Motor neuron (in vitro differentiated cells): ENCODE results near the gene HPDL. TPM values are rescaled to one million over a fixed set of nuclear protein-coding genes. Genes with fewer than 3 reads are reported as not detected.
"Not testable (repeated sequence)": the region's sequence is repeated elsewhere in the genome, so short reads cannot be mapped to it uniquely, and the experiment has no call there.

ENCODE experiments used
- ATAC-seq, 8 experiments: fragments of 200-7000 bp; cut with Tn5 transposase; replicated peaks in 6 of 8; 2 replicates each; pipeline ENCODE4 v1.8.0; 2021; ENCODE audit warnings: mild to moderate bottlenecking in 8 of 8, moderate library complexity in 8 of 8
- H3K27ac ChIP-seq, 2 donors: fragments of 250-450 bp; sonication (Bioruptor Pico); 2 replicates each; pipeline ENCODE4 v1.9.0; 2021; ENCODE audit warnings: antibody characterized with exemption in 2 of 2, mild to moderate bottlenecking in 2 of 2, moderate library complexity in 1 of 2
- H3K4me1 ChIP-seq, 2 donors: fragments of 250-450 bp; sonication (Bioruptor Pico); replicated peaks in 1 of 2; 2 replicates each; pipeline ENCODE4 v1.6.1; 2021; ENCODE audit warnings: antibody characterized with exemption in 2 of 2, mild to moderate bottlenecking in 2 of 2, moderate library complexity in 1 of 2
- H3K4me3 ChIP-seq, 5 donors: fragments of 250-450 bp; sonication (Bioruptor Pico); 2 replicates each; pipeline ENCODE4 v1.9.0; 2021; ENCODE audit warnings: antibody characterized with exemption in 5 of 5, mild to moderate bottlenecking in 5 of 5, moderate library complexity in 4 of 5
- WGBS, 10 experiments: fragments of 450-650 bp; shearing (Covaris generic); methylation state at CpG; one replicate each; pipeline ENCODE4 v1.0.0; 2022; 5-methylcytosine and 5-hydroxymethylcytosine counted together
- in situ Hi-C, 9 experiments: fragments of 400-800 bp; cut with MboI; loops; one replicate each; pipeline ENCODE4 v1.15.0; 2021; ENCODE audit warnings: low sequenced_read_pairs in 9 of 9, low pct_unique_long_range_greater_than_20kb in 2 of 9; ENCODE audit not compliant: unreplicated experiment in 9 of 9
- total RNA-seq, 8 experiments: library from RNA; unstranded; fragments of 300-600 nt; gene quantifications; 2 replicates each; pipeline versions ENCODE4 v1.2.3 to v1.2.4, GENCODE V29; 2022

HPDL gene
- 10 to 100 TPM in 4 of 8 experiments, 1 to 10 TPM in 3, under 1 TPM in 1; 0.64 to 35.9 (median 9.5) TPM for total RNA-seq

GRCh38 chr1:45326627-45327623, at the start of gene HPDL:
Gene HPDL, plus strand, starts transcription at chr1:45326895. Its CDS starts 254 bp downstream, at chr1:45327149.
- peaks cover 25 to 37% of the 10 kb centered on the region in 2 donors for H3K4me1 ChIP-seq
- peak within 1 kb of the TSS; percentile 16 to 42 (median 33) for H3K4me3 ChIP-seq
- peak within 1 kb of the TSS in 1 of 2 donors; percentile 15 for H3K27ac ChIP-seq
- in situ Hi-C loops, result no loop called here
- WGBS, 10 experiments, result 0 to 58% (median 10%) methylated on average over 3 to 29 of the region's 96 CpGs; no CpG with 5 or more reads in 6 of the 10 experiments
- ATAC-seq, result peak; percentile 46 to 94 (median 92)

- no peak overlapping the region for H3K27ac ChIP-seq
- ATAC-seq, result no peak
- WGBS, 10 experiments, result 5 to 95% (median 66%) methylated on average over 1 to 3 of the region's 3 CpGs
Measured at GRCh38 chr1:45282351-45282750, 44.3 kb upstream of the HPDL start.

GRCh38 chr1:45284858-45285257, 41.8 kb upstream of the HPDL start:
- not testable (repeated sequence) for H3K4me1 ChIP-seq, H3K4me3 ChIP-seq, H3K27ac ChIP-seq, ATAC-seq
- in situ Hi-C loops, result loop anchor here in 1 of 9 experiments (25.0 kb wide), 1 partner anchor 273 kb away; the partner anchor contains the start of genes HECTD3 and UROD
- whole genome bisulfite sequencing, 10 experiments, result 76 to 93% (median 83%) methylated on average over 2 to 8 of the region's 9 CpGs; no CpG with 5 or more reads in 7 of the 10 experiments

More at GRCh38 chr1:45282351-45282750, 44.3 kb upstream of the HPDL start:
- H3K4me3 ChIP-seq, result no peak overlapping the region
- no peaks in the 10 kb centered on the region for H3K4me1 ChIP-seq
- in situ Hi-C loops, result loop anchor here in 1 of 9 experiments (25.0 kb wide), 1 partner anchor 270 kb away; the partner anchor contains the start of genes HECTD3 and UROD

GRCh38 chr1:45286521-45286920, 40.2 kb upstream of the HPDL start:
- H3K27ac ChIP-seq, ATAC-seq, H3K4me3 ChIP-seq, H3K4me1 ChIP-seq: not testable (repeated sequence)
- no CpG with 5 or more reads among the region's 3 CpGs for WGBS, 10 experiments
- in situ Hi-C loops, result loop anchor here in 1 of 9 experiments (25.0 kb wide), 1 partner anchor 274 kb away; the partner anchor contains the start of genes HECTD3 and UROD

GRCh38 chr1:45291002-45291401, 35.7 kb upstream of the HPDL start:
- H3K4me3 ChIP-seq, H3K4me1 ChIP-seq, ATAC-seq, H3K27ac ChIP-seq: not testable (repeated sequence)
- WGBS, 10 experiments, result 66 to 100% (median 88%) methylated on average over 1 to 6 of the region's 6 CpGs; no CpG with 5 or more reads in 3 of the 10 experiments
- in situ Hi-C loops, result loop anchor here in 3 of 9 experiments (10.0 to 25.0 kb wide), 2 partner anchors 266 to 279 kb away; partner anchors contain the start of genes HECTD3 (in 1 of the 3) and UROD (in 1 of the 3)

- Histone ChIP-seq H3K27ac (no peak overlapping the region), H3K4me3 (no peak overlapping the region), H3K4me1 (no peaks in the 10 kb centered on the region)
- ATAC-seq, result no peak
- WGBS, 10 experiments, result 0 to 100% (median 70%) methylated on average over 1 to 2 of the region's 2 CpGs; no CpG with 5 or more reads in 4 of the 10 experiments
- in situ Hi-C loops, result loop anchor here in 3 of 9 experiments (10.0 to 25.0 kb wide), 2 partner anchors 267 to 279 kb away; partner anchors contain the start of genes HECTD3 (in 1 of the 3) and UROD (in 1 of the 3)
Measured at GRCh38 chr1:45291716-45292115, 35.0 kb upstream of the HPDL start.

GRCh38 chr1:45297666-45298356, 28.9 kb upstream of the HPDL start:
- in situ Hi-C loops, result loop anchor here in 4 of 9 experiments (5.0 to 25.0 kb wide), 3 partner anchors 273 to 286 kb away; partner anchors contain the start of genes HECTD3 (in 2 of the 4) and UROD (in 2 of the 4)
- WGBS, 10 experiments, result 13 to 62% (median 36%) methylated on average over 1 to 8 of the region's 8 CpGs
- ATAC-seq, result peak in 6 of 8 experiments; percentile 24 to 87 (median 72)
- Histone ChIP-seq H3K4me3 (no peak overlapping the region), H3K4me1 (peaks cover 14 to 26% of the 10 kb centered on the region in 2 donors), H3K27ac (peak overlapping the region; percentile 28 to 60)

GRCh38 chr1:45299296-45299695, 27.4 kb upstream of the HPDL start:
- peaks cover 15 to 27% of the 10 kb centered on the region in 2 donors for H3K4me1 ChIP-seq
- no peak overlapping the region for H3K27ac ChIP-seq
- no peak overlapping the region for H3K4me3 ChIP-seq
- no peak for ATAC-seq
- in situ Hi-C loops, result loop anchor here in 4 of 9 experiments (5.0 to 25.0 kb wide), 3 partner anchors 274 to 287 kb away; partner anchors contain the start of genes HECTD3 (in 2 of the 4) and UROD (in 2 of the 4)
- 43 to 80% (median 80%) methylated on average over 1 of the region's 1 CpG; no CpG with 5 or more reads in 7 of the 10 experiments for WGBS, 10 experiments

GRCh38 chr1:45299981-45300668, 26.6 kb upstream of the HPDL start:
- H3K27ac ChIP-seq, result no peak overlapping the region
- ATAC-seq, result peak; percentile 1 to 22 (median 12)
- peaks cover 21 to 34% of the 10 kb centered on the region in 2 donors for H3K4me1 ChIP-seq
- in situ Hi-C loops, result loop anchor here in 8 of 9 experiments (5.0 to 25.0 kb wide), 6 partner anchors 275 to 563 kb away; partner anchors contain the start of genes HECTD3 (in 6 of the 8), UROD (in 6 of the 8), KIF2C (in 1 of the 8) and PTCH2 (in 1 of the 8)
- WGBS, 10 experiments, result 0 to 32% (median 10%) methylated on average over 1 to 4 of the region's 4 CpGs; no CpG with 5 or more reads in 1 of the 10 experiments
- no peak overlapping the region for H3K4me3 ChIP-seq

- H3K27ac ChIP-seq, result no peak overlapping the region
- no peak overlapping the region for H3K4me3 ChIP-seq
- 20 to 100% (median 52%) methylated on average over 1 to 2 of the region's 2 CpGs for WGBS, 10 experiments
- peaks cover 21 to 34% of the 10 kb centered on the region in 2 donors for H3K4me1 ChIP-seq
- in situ Hi-C loops, result loop anchor here in 4 of 9 experiments (5.0 to 25.0 kb wide), 5 partner anchors 286 to 563 kb away; partner anchors contain the start of genes HECTD3 (in 4 of the 4), UROD (in 4 of the 4), KIF2C (in 1 of the 4) and PTCH2 (in 1 of the 4)
- no peak for ATAC-seq
Measured at GRCh38 chr1:45300669-45300997, 26.1 kb upstream of the HPDL start.

- H3K4me1 ChIP-seq, result peaks cover 17 to 33% of the 10 kb centered on the region in 2 donors
- WGBS, 10 experiments, result 77 to 100% (median 89%) methylated on average over 1 to 16 of the region's 16 CpGs; no CpG with 5 or more reads in 1 of the 10 experiments
- in situ Hi-C loops, result loop anchor here in 4 of 9 experiments (5.0 to 25.0 kb wide), 5 partner anchors 288 to 565 kb away; partner anchors contain the start of genes HECTD3 (in 4 of the 4), UROD (in 4 of the 4), KIF2C (in 1 of the 4) and PTCH2 (in 1 of the 4)
- ATAC-seq, result no peak
- peak overlapping the region; percentile 60 to 83 (median 71) for H3K4me3 ChIP-seq
- H3K27ac ChIP-seq, result no peak overlapping the region
Measured at GRCh38 chr1:45302505-45303150, 24.1 kb upstream of the HPDL start.
